ENCODE measurements around the gene PPFIBP2.

The PPFIBP2 gene

GRCh38 chr11:7584910-7585309 is 71.1 kb downstream of the PPFIBP2 start:
- no peak overlapping the region for H3K27ac ChIP-seq (ENCODE audit: low read length)
- no peaks in the 10 kb centered on the region for H3K27me3 ChIP-seq (ENCODE audit: insufficient read depth, low read length)
- no peaks in the 10 kb centered on the region for H3K36me3 ChIP-seq (ENCODE audit: insufficient read depth, low read depth, low read length)
- H3K4me1 ChIP-seq (ENCODE audit: insufficient read depth, low read length) = no peaks in the 10 kb centered on the region
- no peaks in the 10 kb centered on the region for H3K9me3 ChIP-seq (ENCODE audit: insufficient read depth, low read depth, low read length)
- H3K4me3 ChIP-seq (ENCODE audit: low read length) = no peak overlapping the region
- H3K9ac ChIP-seq (ENCODE audit: low read depth, low read length) = no peak overlapping the region

- no peaks in the 10 kb centered on the region for H3K4me1 ChIP-seq (ENCODE audit: insufficient read depth, low read length)
- H3K4me3 ChIP-seq (ENCODE audit: low read length) = no peak overlapping the region
- H3K27ac ChIP-seq (ENCODE audit: low read length) = no peak overlapping the region
- H3K9ac ChIP-seq (ENCODE audit: low read depth, low read length) = no peak overlapping the region
- H3K9me3 ChIP-seq (ENCODE audit: insufficient read depth, low read depth, low read length) = no peaks in the 10 kb centered on the region
- no peaks in the 10 kb centered on the region for H3K36me3 ChIP-seq (ENCODE audit: insufficient read depth, low read depth, low read length)
- H3K27me3 ChIP-seq (ENCODE audit: insufficient read depth, low read length) = no peaks in the 10 kb centered on the region
Measured at GRCh38 chr11:7585816-7586215, 72.0 kb downstream of the PPFIBP2 start.

GRCh38 chr11:7586376-7586775 is 72.6 kb downstream of the PPFIBP2 start:
- Histone ChIP-seq H3K27me3 (ENCODE audit: insufficient read depth, low read length) (no peaks in the 10 kb centered on the region), H3K9ac (ENCODE audit: low read depth, low read length) (no peak overlapping the region), H3K4me3 (ENCODE audit: low read length) (no peak overlapping the region), H3K9me3 (ENCODE audit: insufficient read depth, low read depth, low read length) (no peaks in the 10 kb centered on the region), H3K27ac (ENCODE audit: low read length) (no peak overlapping the region), H3K4me1 (ENCODE audit: insufficient read depth, low read length) (no peaks in the 10 kb centered on the region), H3K36me3 (ENCODE audit: insufficient read depth, low read depth, low read length) (no peaks in the 10 kb centered on the region)

GRCh38 chr11:7587712-7588111 is 73.9 kb downstream of the PPFIBP2 start:
- no peaks in the 10 kb centered on the region for H3K36me3 ChIP-seq (ENCODE audit: insufficient read depth, low read depth, low read length)
- H3K4me1 ChIP-seq (ENCODE audit: insufficient read depth, low read length) = no peaks in the 10 kb centered on the region
- no peak overlapping the region for H3K9ac ChIP-seq (ENCODE audit: low read depth, low read length)
- H3K4me3 ChIP-seq (ENCODE audit: low read length) = no peak overlapping the region
- no peaks in the 10 kb centered on the region for H3K9me3 ChIP-seq (ENCODE audit: insufficient read depth, low read depth, low read length)
- no peaks in the 10 kb centered on the region for H3K27me3 ChIP-seq (ENCODE audit: insufficient read depth, low read length)
- no peak overlapping the region for H3K27ac ChIP-seq (ENCODE audit: low read length)

DNA sequence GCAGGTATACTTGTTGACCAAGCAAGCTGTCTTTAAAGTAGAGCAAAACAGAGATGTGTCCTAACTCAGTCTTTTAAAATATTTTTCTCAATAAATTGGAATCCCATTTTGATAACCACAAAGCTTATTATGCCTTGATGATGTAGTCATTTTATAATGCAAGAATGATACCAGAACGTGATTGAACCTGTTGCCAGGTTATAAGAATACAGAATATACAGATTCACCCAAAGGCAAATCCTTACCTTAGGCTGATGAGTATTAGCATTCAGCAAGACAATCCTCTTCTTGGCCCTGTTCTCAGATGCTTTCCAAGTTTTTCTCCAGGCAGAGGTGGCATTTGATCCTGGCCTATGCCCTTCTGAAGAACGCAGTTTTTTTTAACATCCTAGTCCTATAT is 76.1 kb downstream of the PPFIBP2 start:
- no peaks in the 10 kb centered on the region for H3K9me3 ChIP-seq (ENCODE audit: insufficient read depth, low read depth, low read length)
- H3K4me3 ChIP-seq (ENCODE audit: low read length) = no peak overlapping the region
- no peak overlapping the region for H3K27ac ChIP-seq (ENCODE audit: low read length)
- no peaks in the 10 kb centered on the region for H3K36me3 ChIP-seq (ENCODE audit: insufficient read depth, low read depth, low read length)
- peaks cover 1% of the 10 kb centered on the region; the same call in 1 of the 2 replicates for H3K4me1 ChIP-seq (ENCODE audit: insufficient read depth, low read length)
- H3K27me3 ChIP-seq (ENCODE audit: insufficient read depth, low read length) = no peaks in the 10 kb centered on the region
- H3K9ac ChIP-seq (ENCODE audit: low read depth, low read length) = no peak overlapping the region

DNA sequence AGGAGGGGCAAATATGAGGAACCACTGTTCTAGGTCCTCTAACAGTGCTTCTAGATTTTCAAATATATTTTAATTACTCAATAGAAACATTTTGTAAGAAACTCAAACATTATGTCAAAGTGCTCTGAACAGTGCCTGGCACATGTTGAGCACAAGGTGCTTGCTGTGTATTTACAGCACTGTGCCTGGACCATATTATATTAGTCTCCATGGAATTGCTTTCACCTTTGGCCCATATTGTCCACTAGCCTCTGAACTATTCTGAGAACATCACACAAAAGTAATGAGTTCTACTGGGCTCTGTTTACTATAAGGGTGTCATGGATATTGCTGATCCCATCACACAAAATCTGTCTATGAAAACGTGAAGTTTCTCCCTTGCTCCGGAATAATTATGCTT is 76.7 kb downstream of the PPFIBP2 start:
- H3K27me3 ChIP-seq (ENCODE audit: insufficient read depth, low read length) = no peaks in the 10 kb centered on the region
- H3K36me3 ChIP-seq (ENCODE audit: insufficient read depth, low read depth, low read length) = no peaks in the 10 kb centered on the region
- no peaks in the 10 kb centered on the region for H3K9me3 ChIP-seq (ENCODE audit: insufficient read depth, low read depth, low read length)
- H3K4me3 ChIP-seq (ENCODE audit: low read length) = no peak overlapping the region
- no peak overlapping the region for H3K9ac ChIP-seq (ENCODE audit: low read depth, low read length)
- peaks cover 8% of the 10 kb centered on the region; the same call in 1 of the 2 replicates for H3K4me1 ChIP-seq (ENCODE audit: insufficient read depth, low read length)
- no peak overlapping the region for H3K27ac ChIP-seq (ENCODE audit: low read length)

DNA sequence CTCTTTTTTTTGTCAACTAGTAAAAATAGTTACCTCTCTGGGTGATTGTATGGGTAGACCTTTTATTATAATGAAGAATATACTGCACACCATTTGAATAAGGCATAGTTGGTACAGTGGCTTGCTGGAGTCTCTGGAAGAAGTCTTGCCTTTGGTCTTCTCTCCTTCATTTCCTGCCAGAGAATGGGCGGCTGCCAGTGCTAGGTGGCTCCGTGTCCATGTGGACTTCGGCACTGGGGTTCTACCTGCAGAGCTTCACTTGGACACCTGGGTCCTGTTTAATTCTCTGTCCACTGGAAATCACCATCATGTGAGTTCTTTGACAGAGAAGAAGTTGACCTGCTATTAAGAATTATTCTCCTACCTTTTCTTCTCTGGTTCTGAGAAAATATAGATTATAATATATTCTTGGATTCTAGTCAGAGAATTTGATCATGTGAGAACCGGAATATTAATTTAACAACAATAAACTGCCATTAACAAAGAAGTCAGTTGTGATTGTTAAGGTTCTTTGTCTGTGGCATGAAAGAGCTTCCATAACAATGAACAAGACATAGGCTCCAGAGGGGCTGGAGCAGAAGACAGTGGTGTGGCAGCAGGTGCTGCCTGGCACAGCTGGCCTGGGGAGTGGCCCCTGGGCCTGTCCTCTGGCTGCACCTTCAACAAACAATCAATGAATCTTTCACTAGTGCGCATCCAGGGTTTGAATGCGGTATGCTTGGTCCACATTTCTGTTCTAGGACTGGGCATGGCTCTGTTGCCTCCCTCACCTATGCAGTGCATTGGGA is 77.5 kb downstream of the PPFIBP2 start:
- Histone ChIP-seq H3K4me1 (ENCODE audit: insufficient read depth, low read length) (peaks cover 16% of the 10 kb centered on the region; the same call in 1 of the 2 replicates), H3K4me3 (ENCODE audit: low read length) (no peak overlapping the region), H3K27me3 (ENCODE audit: insufficient read depth, low read length) (no peaks in the 10 kb centered on the region), H3K27ac (ENCODE audit: low read length) (no peak overlapping the region), H3K9me3 (ENCODE audit: insufficient read depth, low read depth, low read length) (no peaks in the 10 kb centered on the region), H3K9ac (ENCODE audit: low read depth, low read length) (no peak overlapping the region), H3K36me3 (ENCODE audit: insufficient read depth, low read depth, low read length) (no peaks in the 10 kb centered on the region)

DNA sequence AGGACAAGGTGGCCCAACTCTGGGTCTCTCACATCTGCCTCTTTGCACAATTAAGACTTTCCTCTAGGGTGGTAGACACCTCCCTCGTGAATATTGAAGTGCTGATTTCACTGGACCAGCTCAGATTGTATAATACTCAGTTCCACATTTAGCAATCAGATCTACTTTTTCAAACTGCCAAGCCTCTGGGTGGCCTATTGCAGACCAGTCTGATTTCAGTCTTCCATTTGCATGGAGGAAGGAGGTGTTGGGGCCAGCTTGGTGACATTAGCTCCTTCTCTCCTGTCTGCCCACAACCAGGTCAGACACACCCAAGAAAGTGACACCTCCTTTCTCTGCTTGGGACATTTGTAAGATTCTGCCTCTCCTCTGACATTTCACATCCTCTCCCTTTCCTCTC is 78.2 kb downstream of the PPFIBP2 start:
- no peaks in the 10 kb centered on the region for H3K9me3 ChIP-seq (ENCODE audit: insufficient read depth, low read depth, low read length)
- no peak overlapping the region for H3K4me3 ChIP-seq (ENCODE audit: low read length)
- H3K4me1 ChIP-seq (ENCODE audit: insufficient read depth, low read length) = peaks cover 22% of the 10 kb centered on the region; the same call in 1 of the 2 replicates
- no peaks in the 10 kb centered on the region for H3K27me3 ChIP-seq (ENCODE audit: insufficient read depth, low read length)
- H3K9ac ChIP-seq (ENCODE audit: low read depth, low read length) = no peak overlapping the region
- H3K36me3 ChIP-seq (ENCODE audit: insufficient read depth, low read depth, low read length) = no peaks in the 10 kb centered on the region
- no peak overlapping the region for H3K27ac ChIP-seq (ENCODE audit: low read length)

- Histone ChIP-seq H3K9ac (ENCODE audit: low read depth, low read length) (no peak overlapping the region), H3K4me3 (ENCODE audit: low read length) (no peak overlapping the region), H3K4me1 (ENCODE audit: insufficient read depth, low read length) (peaks cover 26% of the 10 kb centered on the region; the same call in 1 of the 2 replicates), H3K27ac (ENCODE audit: low read length) (no peak overlapping the region), H3K36me3 (ENCODE audit: insufficient read depth, low read depth, low read length) (no peaks in the 10 kb centered on the region), H3K27me3 (ENCODE audit: insufficient read depth, low read length) (no peaks in the 10 kb centered on the region), H3K9me3 (ENCODE audit: insufficient read depth, low read depth, low read length) (no peaks in the 10 kb centered on the region)
Measured at GRCh38 chr11:7592711-7593110, 78.9 kb downstream of the PPFIBP2 start.

DNA sequence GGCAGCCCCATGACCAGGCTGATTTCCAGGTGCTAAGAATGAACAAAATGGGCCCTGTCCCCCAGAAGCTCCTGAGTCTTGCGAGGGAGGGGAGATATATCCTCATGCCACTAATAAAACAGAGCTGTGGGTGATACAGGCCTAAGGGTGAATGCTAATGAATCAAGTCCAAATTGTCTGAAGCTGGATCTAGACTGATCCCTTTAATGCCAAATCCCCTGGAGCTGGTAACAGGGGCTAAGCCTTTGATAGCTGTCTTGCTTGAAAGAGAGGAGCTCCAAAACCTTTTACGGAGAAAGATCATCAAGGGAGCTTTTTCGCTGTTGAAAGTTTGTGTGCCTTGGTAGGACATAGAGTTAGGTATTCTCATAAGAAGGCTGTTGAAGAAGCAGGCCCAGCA is 79.7 kb downstream of the PPFIBP2 start:
- H3K36me3 ChIP-seq (ENCODE audit: insufficient read depth, low read depth, low read length) = no peaks in the 10 kb centered on the region
- no peak overlapping the region for H3K9ac ChIP-seq (ENCODE audit: low read depth, low read length)
- H3K27ac ChIP-seq (ENCODE audit: low read length) = no peak overlapping the region
- no peaks in the 10 kb centered on the region for H3K9me3 ChIP-seq (ENCODE audit: insufficient read depth, low read depth, low read length)
- H3K4me1 ChIP-seq (ENCODE audit: insufficient read depth, low read length) = peaks cover 26% of the 10 kb centered on the region; the same call in 1 of the 2 replicates
- no peak overlapping the region for H3K4me3 ChIP-seq (ENCODE audit: low read length)
- H3K27me3 ChIP-seq (ENCODE audit: insufficient read depth, low read length) = no peaks in the 10 kb centered on the region

- H3K4me1 ChIP-seq (ENCODE audit: insufficient read depth, low read length) = peaks cover 26% of the 10 kb centered on the region; the same call in 1 of the 2 replicates
- no peak overlapping the region; the same call in 1 of the 2 replicates for H3K4me3 ChIP-seq (ENCODE audit: low read length)
- H3K27ac ChIP-seq (ENCODE audit: low read length) = no peak overlapping the region
- no peaks in the 10 kb centered on the region for H3K27me3 ChIP-seq (ENCODE audit: insufficient read depth, low read length)
- H3K9ac ChIP-seq (ENCODE audit: low read depth, low read length) = 0 out of 2 replicates have a peak overlapping the region, but pooled peaks have one; percentile 22
- H3K9me3 ChIP-seq (ENCODE audit: insufficient read depth, low read depth, low read length) = no peaks in the 10 kb centered on the region
- no peaks in the 10 kb centered on the region for H3K36me3 ChIP-seq (ENCODE audit: insufficient read depth, low read depth, low read length)
Measured at GRCh38 chr11:7595016-7595866, 81.4 kb downstream of the PPFIBP2 start.
